ENCODE data around the gene FBXL17.

DNA sequence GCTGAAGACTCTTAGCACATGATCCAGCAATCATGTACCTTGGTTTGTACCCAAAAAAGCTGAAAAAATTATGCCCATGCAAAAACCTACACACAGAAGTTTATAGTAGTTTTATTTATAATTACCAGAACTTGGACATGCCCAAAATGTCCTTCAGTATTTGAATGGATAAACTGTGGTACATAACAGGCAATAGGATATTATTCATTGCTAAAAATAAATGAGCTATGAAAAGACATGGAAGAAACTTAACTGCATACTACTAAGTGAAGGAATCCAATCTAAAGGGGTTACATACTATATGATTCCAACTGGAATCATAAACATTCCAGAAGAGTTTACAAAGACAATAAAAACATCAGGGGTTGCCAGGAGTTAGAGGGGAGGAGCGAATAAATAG lies 25.6 kb downstream of the FBXL17 start:
- TF ChIP-seq, protein P1, sequence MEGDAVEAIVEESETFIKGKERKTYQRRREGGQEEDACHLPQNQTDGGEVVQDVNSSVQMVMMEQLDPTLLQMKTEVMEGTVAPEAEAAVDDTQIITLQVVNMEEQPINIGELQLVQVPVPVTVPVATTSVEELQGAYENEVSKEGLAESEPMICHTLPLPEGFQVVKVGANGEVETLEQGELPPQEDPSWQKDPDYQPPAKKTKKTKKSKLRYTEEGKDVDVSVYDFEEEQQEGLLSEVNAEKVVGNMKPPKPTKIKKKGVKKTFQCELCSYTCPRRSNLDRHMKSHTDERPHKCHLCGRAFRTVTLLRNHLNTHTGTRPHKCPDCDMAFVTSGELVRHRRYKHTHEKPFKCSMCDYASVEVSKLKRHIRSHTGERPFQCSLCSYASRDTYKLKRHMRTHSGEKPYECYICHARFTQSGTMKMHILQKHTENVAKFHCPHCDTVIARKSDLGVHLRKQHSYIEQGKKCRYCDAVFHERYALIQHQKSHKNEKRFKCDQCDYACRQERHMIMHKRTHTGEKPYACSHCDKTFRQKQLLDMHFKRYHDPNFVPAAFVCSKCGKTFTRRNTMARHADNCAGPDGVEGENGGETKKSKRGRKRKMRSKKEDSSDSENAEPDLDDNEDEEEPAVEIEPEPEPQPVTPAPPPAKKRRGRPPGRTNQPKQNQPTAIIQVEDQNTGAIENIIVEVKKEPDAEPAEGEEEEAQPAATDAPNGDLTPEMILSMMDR (IDR thresholded peaks at IDR 0.05; ENCODE audit: insufficient read depth, low read depth, low read length) = no peak
- no peak for TF ChIP-seq EZH2 (IDR thresholded peaks at IDR 0.05; ENCODE audit: insufficient read depth, low read length)
